MM.1S (cell line): Measurements from ENCODE around the gene DTNB.

ENCODE experiments used
- EZH2phosphoT487 ChIP-seq: fragments of 300-600 bp; sonication (generic); IDR thresholded peaks from 2 replicates; pipeline ENCODE4 v1.6.1; 2018; ENCODE audit warnings: antibody characterized with exemption, low read length
- TF ChIP-seq, protein P1 (sequence below): fragments of 300-600 bp; sonication (generic); IDR thresholded peaks from 2 replicates; pipeline ENCODE4 v1.5.1; 2016; ENCODE audit warnings: antibody characterized with exemption, low read length, mixed read lengths

DNA sequence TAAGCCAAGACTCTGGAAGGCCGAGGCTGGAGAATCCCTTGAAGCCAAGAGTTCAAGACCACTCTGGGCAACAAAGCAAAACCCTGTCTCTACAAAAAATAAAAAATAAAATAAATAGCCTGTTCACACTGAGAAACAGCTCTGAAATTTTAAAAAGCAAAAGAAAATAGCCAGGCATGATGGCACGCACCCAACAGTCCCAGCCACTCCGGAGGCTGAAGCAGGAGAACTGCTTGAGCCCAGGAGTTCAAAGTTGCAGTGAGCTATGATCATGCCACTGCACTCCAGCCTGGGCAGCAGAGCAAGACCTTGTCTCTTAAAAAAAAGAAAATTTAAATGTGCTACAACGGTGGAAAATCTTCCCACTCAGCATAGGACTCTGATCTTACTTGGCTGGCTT lies 52.7 kb downstream of the DTNB start:
- TF ChIP-seq, protein P1, sequence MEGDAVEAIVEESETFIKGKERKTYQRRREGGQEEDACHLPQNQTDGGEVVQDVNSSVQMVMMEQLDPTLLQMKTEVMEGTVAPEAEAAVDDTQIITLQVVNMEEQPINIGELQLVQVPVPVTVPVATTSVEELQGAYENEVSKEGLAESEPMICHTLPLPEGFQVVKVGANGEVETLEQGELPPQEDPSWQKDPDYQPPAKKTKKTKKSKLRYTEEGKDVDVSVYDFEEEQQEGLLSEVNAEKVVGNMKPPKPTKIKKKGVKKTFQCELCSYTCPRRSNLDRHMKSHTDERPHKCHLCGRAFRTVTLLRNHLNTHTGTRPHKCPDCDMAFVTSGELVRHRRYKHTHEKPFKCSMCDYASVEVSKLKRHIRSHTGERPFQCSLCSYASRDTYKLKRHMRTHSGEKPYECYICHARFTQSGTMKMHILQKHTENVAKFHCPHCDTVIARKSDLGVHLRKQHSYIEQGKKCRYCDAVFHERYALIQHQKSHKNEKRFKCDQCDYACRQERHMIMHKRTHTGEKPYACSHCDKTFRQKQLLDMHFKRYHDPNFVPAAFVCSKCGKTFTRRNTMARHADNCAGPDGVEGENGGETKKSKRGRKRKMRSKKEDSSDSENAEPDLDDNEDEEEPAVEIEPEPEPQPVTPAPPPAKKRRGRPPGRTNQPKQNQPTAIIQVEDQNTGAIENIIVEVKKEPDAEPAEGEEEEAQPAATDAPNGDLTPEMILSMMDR: no peak
- no peak for TF ChIP-seq EZH2phosphoT487
